Left lung (tissue), 10 donors: ENCODE measurements around the gene EEF1A1. TPM values are rescaled to one million over a fixed set of nuclear protein-coding genes. Genes with fewer than 3 reads are reported as not detected.
"Not testable (repeated sequence)": the region's sequence is repeated elsewhere in the genome, so short reads cannot be mapped to it uniquely, and the experiment has no call there.

Experiments used
- ATAC-seq: fragments of 200-7000 bp; cut with Tn5 transposase; one replicate; pipeline ENCODE4 v1.9.1; 2020; ENCODE audit warnings: moderate library complexity
- DNase-seq, 4 donors: peaks; one replicate each; pipeline ENCODE4 v3.0.0-alpha.2; 2013 to 2020
- H3K27ac ChIP-seq, 2 donors: fragments of 200-600 bp; sonication (generic) in 1 of 2; one replicate each; pipeline versions ENCODE4 v1.5.0 to v1.8.0; 2020 to 2021
- H3K27me3 ChIP-seq, 2 donors: fragments of 200-600 bp; sonication (generic) in 1 of 2; one replicate each; pipeline versions ENCODE4 v1.5.0 to v1.8.0; 2020 to 2021
- H3K36me3 ChIP-seq, 2 donors: fragments of 200-600 bp; sonication (generic) in 1 of 2; one replicate each; pipeline versions ENCODE4 v1.5.0 to v1.8.0; 2020 to 2021
- H3K4me1 ChIP-seq, 2 donors: fragments of 200-600 bp; one replicate each; pipeline ENCODE4 v1.8.0; 2021
- H3K4me3 ChIP-seq, 2 donors: fragments of 200-600 bp; sonication (generic) in 1 of 2; one replicate each; pipeline versions ENCODE4 v1.5.0 to v1.8.0; 2020 to 2021; ENCODE audit warnings: mild to moderate bottlenecking in 1 of 2
- H3K9me3 ChIP-seq, 2 donors: fragments of 200-600 bp; sonication (generic) in 1 of 2; one replicate each; pipeline versions ENCODE4 v1.5.0 to v1.8.0; 2020 to 2021
- intact Hi-C, 2 donors: fragments of 100-400 bp; cut with DNase I; formaldehyde crosslinking; loops; one replicate each; pipeline versions ENCODE4 v1.11.2 to v1.14.2; 2022
- polyA plus RNA-seq, 6 donors: library from polyadenylated mRNA; unstranded; fragments of 120-200 nt; gene quantifications; one replicate each; pipeline ENCODE4 v1.2.1, GENCODE V29; 2013; ENCODE audit not compliant: insufficient read length in 6 of 6
- total RNA-seq, 2 donors: library from RNA; stranded (reverse); fragmentation: NEBNext Ultra II Directional; extraction: Animal tissue kit (Norgen Biotek cat#: 25700); gene quantifications; one replicate each; pipeline ENCODE4 v1.2.1, GENCODE V29; 2021
- TF ChIP-seq, protein P1 (sequence below), 2 donors: fragments of 200-600 bp; sonication (generic) in 1 of 2; IDR thresholded peaks; one replicate each; pipeline versions ENCODE4 v1.5.0 to v1.8.0; 2021; ENCODE audit warnings: antibody characterized with exemption in 2 of 2
- donor health status: DM: no; HTN: yes; CAD: no.
- donor health status: DM: no; HTN: no; CAD: no.

Gene EEF1A1
- total and polyA plus RNA-seq, 8 donors, result 7,825 to 26,911 (median 23,814) TPM

DNA sequence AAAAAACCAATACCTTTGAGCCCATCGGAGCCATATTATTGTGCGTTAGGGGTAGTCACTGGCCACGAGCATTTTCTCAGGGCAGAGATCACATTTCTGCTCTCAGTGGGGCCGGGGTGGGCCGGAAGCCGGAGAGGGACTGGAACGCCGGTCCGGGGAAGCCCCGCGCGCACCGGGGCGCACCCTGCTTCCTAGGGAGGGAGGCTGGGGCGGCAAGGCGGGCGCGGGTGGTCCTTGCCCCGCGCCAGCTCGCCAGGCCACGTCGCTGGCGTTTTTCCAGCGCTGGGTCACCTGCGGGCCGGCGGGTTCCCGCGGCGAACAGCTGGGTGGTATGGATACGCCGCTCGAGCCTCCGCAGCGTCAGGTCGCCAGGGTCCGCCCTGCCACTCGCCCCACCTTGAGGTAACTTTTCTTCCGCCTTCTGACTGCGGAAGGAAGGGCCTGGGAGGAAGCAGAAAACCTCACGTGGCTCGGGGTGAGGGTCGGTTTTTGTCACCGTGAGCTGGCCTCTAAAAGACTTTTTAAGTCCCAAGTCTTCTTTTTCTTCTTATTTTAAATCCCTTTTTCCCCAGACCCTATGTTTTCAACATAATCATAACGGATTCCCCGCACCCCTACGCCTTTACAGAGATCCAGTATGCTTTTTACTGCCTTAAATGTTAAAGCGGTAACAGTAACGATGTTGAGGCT, 2.7 kb upstream of the EEF1A1 start:
- DNase-seq (peak; percentile 35 to 93 (median 76)), ATAC-seq (peak; percentile 21)
- Histone ChIP-seq H3K9me3 (no peaks in the 10 kb centered on the region), H3K27me3 (no peaks in the 10 kb centered on the region), H3K36me3 (peaks cover 0 to 15% of the 10 kb centered on the region in 2 donors), H3K4me3 (peak overlapping the region; percentile 69 to 96), H3K27ac (peak overlapping the region; percentile 100), H3K4me1 (peaks cover 4 to 26% of the 10 kb centered on the region in 2 donors)
- intact Hi-C loops, result loop anchor here in 1 of 2 donors (10.0 kb wide), 1 partner anchor 61 kb away; no protein-coding TSS in a partner anchor
- TF ChIP-seq, protein P1, sequence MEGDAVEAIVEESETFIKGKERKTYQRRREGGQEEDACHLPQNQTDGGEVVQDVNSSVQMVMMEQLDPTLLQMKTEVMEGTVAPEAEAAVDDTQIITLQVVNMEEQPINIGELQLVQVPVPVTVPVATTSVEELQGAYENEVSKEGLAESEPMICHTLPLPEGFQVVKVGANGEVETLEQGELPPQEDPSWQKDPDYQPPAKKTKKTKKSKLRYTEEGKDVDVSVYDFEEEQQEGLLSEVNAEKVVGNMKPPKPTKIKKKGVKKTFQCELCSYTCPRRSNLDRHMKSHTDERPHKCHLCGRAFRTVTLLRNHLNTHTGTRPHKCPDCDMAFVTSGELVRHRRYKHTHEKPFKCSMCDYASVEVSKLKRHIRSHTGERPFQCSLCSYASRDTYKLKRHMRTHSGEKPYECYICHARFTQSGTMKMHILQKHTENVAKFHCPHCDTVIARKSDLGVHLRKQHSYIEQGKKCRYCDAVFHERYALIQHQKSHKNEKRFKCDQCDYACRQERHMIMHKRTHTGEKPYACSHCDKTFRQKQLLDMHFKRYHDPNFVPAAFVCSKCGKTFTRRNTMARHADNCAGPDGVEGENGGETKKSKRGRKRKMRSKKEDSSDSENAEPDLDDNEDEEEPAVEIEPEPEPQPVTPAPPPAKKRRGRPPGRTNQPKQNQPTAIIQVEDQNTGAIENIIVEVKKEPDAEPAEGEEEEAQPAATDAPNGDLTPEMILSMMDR (IDR thresholded peaks at IDR 0.05), result no peak

DNA sequence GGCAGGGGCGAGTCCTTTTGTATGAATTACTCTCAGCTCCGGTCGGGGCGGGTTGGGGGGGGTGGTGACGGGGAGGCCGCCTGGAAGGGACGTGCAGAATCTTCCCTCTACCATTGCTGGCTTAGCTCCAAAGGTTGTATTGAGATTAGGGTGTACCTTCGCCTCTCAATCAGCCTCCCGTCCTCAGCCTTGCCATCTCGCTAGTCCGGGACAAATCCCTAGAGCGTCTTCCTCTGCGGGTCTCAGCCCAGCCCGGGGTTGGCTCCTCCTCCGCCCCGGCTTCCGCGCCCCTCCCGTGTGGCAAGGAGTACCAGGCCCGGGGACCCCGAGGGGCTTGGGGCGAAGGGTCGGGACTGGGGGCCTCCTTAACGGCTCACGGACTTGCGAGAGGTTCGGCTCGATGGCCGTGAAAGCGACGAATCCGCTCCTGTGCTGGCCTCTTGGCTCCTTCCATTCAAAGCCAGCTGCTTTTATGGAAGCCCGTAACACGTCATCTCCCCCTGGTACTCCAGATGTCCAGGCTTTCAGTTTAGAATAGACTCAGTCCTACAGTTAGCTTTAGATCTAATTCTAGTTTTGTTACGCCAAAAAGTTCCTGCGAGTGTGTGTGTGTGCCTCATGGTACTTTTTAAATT, 636 bp upstream of the EEF1A1 start:
- H3K27me3 ChIP-seq, result no peaks in the 10 kb centered on the region
- H3K4me3 ChIP-seq, result peak overlapping the region; percentile 49 to 96
- H3K4me1 ChIP-seq, result peaks cover 17 to 42% of the 10 kb centered on the region in 2 donors
- peak; percentile 79 to 91 (median 88) for DNase-seq
- H3K27ac ChIP-seq, result peak overlapping the region; percentile 100
- peak; percentile 49 for ATAC-seq
- intact Hi-C loops, result loop anchor here in 1 of 2 donors (10.0 kb wide), 1 partner anchor 63 kb away; no protein-coding TSS in a partner anchor
- TF ChIP-seq, protein P1 (IDR thresholded peaks at IDR 0.05), result no peak
- H3K36me3 ChIP-seq, result peaks cover 0 to 34% of the 10 kb centered on the region in 2 donors
- no peaks in the 10 kb centered on the region for H3K9me3 ChIP-seq

DNA sequence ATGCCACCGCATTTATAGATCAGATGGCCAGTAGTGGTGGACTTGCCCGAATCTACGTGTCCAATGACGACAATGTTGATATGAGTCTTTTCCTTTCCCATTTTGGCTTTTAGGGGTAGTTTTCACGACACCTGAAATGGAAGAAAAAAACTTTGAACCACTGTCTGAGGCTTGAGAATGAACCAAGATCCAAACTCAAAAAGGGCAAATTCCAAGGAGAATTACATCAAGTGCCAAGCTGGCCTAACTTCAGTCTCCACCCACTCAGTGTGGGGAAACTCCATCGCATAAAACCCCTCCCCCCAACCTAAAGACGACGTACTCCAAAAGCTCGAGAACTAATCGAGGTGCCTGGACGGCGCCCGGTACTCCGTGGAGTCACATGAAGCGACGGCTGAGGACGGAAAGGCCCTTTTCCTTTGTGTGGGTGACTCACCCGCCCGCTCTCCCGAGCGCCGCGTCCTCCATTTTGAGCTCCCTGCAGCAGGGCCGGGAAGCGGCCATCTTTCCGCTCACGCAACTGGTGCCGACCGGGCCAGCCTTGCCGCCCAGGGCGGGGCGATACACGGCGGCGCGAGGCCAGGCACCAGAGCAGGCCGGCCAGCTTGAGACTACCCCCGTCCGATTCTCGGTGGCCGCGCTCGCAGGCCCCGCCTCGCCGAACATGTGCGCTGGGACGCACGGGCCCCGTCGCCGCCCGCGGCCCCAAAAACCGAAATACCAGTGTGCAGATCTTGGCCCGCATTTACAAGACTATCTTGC, 725 bp downstream of the EEF1A1 start:
- TF ChIP-seq, protein P1 (IDR thresholded peaks at IDR 0.05), result no peak
- H3K36me3 ChIP-seq, result peaks cover 0 to 48% of the 10 kb centered on the region in 2 donors
- H3K9me3 ChIP-seq, result no peaks in the 10 kb centered on the region
- H3K27ac ChIP-seq, result peak overlapping the region; percentile 100
- intact Hi-C loops, result loop anchor here in 1 of 2 donors (10.0 kb wide), 2 partner anchors 65 to 95 kb away; no protein-coding TSS in a partner anchor
- H3K4me1 ChIP-seq, result peaks cover 19 to 55% of the 10 kb centered on the region in 2 donors
- peak overlapping the region; percentile 78 to 96 for H3K4me3 ChIP-seq
- ATAC-seq (peak; percentile 36), DNase-seq (peak; percentile 67 to 94 (median 74))
- H3K27me3 ChIP-seq, result no peaks in the 10 kb centered on the region

DNA sequence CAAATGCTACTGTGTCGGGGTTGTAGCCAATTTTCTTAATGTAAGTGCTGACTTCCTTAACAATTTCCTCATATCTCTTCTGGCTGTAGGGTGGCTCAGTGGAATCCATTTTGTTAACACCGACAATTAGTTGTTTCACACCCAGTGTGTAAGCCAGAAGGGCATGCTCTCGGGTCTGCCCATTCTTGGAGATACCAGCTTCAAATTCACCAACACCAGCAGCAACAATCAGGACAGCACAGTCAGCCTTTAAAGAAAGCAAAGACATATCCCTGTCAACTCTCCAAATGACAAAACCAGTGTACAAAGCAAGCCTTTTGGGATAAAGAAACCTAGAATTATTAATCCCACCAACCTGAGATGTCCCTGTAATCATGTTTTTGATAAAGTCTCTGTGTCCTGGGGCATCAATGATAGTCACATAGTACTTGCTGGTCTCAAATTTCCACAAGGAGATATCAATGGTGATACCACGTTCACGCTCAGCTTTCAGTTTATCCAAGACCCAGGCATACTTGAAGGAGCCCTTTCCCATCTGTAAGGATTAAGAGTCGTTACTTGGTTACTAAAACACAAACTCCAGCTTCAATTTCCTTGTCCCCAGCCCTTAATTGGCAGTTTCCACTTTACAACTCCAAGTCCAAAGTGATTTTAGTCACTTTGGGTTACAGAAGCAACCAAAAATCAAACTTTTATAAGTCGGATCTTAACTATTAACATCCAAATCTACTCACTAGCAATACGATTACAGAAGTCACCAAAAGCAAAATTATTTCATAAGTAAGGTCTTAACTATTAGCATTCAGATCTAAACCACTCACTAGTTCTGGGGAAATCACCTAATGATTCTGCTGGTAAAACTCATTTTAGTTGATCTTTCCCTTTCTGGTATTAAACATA, 1.6 kb downstream of the EEF1A1 start:
- not testable (repeated sequence) for H3K9me3 ChIP-seq

DNA sequence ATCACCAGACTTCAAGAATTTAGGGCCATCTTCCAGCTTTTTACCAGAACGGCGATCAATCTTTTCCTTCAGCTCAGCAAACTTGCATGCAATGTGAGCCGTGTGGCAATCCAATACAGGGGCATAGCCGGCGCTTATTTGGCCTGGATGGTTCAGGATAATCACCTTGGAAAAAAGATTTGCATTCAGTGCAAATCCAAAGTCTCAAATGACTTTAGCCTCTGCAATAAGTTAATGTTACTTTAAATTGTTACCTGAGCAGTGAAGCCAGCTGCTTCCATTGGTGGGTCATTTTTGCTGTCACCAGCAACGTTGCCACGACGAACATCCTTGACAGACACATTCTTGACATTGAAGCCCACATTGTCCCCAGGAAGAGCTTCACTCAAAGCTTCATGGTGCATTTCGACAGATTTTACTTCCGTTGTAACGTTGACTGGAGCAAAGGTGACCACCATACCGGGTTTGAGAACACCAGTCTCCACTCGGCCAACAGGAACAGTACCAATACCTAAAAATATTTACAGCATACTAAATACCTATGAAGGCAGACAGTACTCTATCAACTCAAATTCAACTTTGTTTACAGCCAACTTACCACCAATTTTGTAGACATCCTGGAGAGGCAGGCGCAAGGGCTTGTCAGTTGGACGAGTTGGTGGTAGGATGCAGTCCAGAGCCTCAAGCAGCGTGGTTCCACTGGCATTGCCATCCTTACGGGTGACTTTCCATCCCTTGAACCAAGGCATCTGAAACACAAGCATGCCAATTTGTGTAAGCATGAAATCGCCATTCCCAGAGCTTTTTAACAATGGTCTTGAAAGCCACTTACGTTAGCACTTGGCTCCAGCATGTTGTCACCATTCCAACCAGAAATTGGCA, 2.5 kb downstream of the EEF1A1 start:
- H3K9me3 ChIP-seq, ATAC-seq, DNase-seq, H3K27me3 ChIP-seq: not testable (repeated sequence)
- Histone ChIP-seq H3K27ac (peak overlapping the region; percentile 100), H3K36me3 (peaks cover 0 to 59% of the 10 kb centered on the region in 2 donors), H3K4me3 (peak overlapping the region; percentile 24 to 96), H3K4me1 (peaks cover 19 to 59% of the 10 kb centered on the region in 2 donors)
- intact Hi-C loops, result loop anchor here in 1 of 2 donors (10.0 kb wide), 1 partner anchor 96 kb away; no protein-coding TSS in a partner anchor

More for the DNA sequence above, 1.6 kb downstream of the EEF1A1 start:
- H3K27me3 ChIP-seq, ATAC-seq, DNase-seq: not testable (repeated sequence)
- Histone ChIP-seq H3K36me3 (peaks cover 0 to 56% of the 10 kb centered on the region in 2 donors), H3K4me3 (peak overlapping the region; percentile 78 to 96), H3K27ac (peak overlapping the region; percentile 100), H3K4me1 (peaks cover 19 to 61% of the 10 kb centered on the region in 2 donors)
- intact Hi-C loops, result loop anchor here in 1 of 2 donors (10.0 kb wide), 1 partner anchor 96 kb away; no protein-coding TSS in a partner anchor
